GM10266 (cell line): ENCODE data around the gene RBPJ.
A peak's percentile ranks its signal among the peaks of the same experiment; 100 is the strongest.

ENCODE experiments used
- DNase-seq: peaks from one replicate; pipeline ENCODE4 v3.0.0; 2012; ENCODE audit errors: extremely low spot score
- TF ChIP-seq, protein P1 (sequence below): IDR thresholded peaks from 2 replicates; pipeline ENCODE4 v1.5.1; 2012; ENCODE audit warnings: mild to moderate bottlenecking, low read depth; ENCODE audit not compliant: control insufficient read depth, insufficient read depth; ENCODE audit errors: missing control alignments

The RBPJ gene

DNA sequence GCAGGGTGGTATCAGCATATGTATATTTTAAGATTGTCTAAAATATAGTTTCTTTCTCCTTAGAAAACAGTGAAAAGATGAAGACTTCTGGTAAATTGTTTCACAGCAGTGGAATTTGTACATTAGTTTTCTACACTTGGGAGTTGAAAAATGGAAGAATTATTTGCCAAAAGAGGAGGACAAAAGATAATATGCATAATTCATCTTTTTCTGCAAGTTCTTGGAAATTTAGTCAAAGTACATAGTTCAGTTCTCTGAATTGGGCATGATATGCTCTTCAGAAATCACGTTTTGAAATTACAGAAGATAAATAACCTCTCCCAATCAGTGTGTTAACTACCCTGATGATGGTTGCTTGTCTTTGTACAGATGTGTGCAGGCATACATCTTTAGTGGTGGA lies 47.0 kb downstream of the RBPJ start:
- no peak for DNase-seq
- TF ChIP-seq, protein P1, sequence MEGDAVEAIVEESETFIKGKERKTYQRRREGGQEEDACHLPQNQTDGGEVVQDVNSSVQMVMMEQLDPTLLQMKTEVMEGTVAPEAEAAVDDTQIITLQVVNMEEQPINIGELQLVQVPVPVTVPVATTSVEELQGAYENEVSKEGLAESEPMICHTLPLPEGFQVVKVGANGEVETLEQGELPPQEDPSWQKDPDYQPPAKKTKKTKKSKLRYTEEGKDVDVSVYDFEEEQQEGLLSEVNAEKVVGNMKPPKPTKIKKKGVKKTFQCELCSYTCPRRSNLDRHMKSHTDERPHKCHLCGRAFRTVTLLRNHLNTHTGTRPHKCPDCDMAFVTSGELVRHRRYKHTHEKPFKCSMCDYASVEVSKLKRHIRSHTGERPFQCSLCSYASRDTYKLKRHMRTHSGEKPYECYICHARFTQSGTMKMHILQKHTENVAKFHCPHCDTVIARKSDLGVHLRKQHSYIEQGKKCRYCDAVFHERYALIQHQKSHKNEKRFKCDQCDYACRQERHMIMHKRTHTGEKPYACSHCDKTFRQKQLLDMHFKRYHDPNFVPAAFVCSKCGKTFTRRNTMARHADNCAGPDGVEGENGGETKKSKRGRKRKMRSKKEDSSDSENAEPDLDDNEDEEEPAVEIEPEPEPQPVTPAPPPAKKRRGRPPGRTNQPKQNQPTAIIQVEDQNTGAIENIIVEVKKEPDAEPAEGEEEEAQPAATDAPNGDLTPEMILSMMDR, result no peak

DNA sequence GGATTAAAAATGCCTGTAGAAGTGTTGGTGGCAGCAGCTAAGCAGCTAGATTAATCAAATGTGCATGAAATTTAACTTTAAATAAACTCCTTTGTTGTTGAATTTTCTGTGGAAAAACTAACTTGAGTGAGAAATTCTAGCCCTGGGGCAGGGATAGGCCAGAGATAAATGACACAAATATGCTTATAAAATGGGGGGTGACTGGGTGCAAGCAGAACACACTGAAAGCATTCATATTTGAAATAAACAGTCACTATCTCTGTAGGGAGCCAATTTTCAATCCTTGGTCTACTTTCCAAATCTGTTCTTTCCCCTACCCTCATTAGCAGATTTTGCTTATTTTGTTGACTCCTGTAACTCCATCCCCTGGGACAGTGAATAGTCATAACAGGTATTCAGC lies 47.9 kb downstream of the RBPJ start:
- TF ChIP-seq, protein P1, result no peak
- DNase-seq, result no peak

GRCh38 chr4:26369132-26369531 lies 48.3 kb downstream of the RBPJ start:
- no peak for DNase-seq
- TF ChIP-seq, protein P1, result no peak

DNA sequence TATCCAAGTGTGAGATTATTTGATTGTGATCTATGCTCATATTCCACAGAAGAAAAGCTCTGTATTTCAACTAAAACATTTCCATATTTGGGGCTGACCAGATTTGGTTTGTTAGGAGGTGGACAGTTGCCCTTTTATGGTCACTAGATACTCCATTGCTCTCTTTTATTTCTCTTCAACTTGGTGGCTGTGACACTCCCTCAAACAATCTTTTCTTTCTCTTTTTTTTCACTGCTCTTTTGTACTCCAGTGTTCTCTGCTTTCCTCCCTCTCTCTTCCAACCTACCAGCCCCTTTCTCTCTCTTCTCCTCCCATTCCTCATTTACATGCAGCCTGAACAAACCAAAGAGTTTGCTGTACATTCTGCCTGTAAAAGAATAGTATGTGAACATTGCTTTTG lies 48.8 kb downstream of the RBPJ start:
- DNase-seq, result no peak

GRCh38 chr4:26372076-26372475 lies 51.3 kb downstream of the RBPJ start:
- DNase-seq, result no peak
- TF ChIP-seq, protein P1, result no peak

More for the DNA sequence above, 48.8 kb downstream of the RBPJ start:
- TF ChIP-seq, protein P1, result no peak

DNA sequence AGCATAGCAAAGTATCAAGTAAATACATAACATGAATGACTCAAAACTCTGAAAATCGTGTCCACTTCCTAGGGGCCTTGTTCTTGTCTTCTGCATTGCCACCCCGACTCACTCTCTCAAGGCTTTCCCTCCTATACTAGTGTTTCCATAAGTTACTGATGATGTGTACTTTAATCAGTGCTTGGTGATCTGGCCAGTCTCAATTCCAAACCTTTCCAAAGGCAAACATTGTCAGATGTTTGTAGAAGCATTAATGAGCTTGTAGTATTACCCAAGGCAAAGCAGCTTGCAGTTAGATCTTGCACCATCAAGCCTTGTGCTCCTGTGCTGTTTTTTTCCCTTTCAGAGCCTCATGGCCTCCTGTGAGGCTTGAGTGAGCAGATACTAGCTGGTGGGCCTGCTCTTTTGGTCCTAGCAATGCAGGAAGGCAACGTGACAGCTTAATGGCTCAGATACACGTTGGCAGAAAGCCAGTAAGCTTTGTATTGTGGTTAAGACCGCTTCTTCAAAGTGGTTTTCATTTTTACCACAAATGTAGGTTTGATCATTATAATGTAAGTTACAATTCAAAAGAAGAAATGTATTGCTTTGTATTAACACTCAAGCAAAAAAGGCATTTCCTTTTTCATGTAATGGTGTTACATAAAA lies 51.8 kb downstream of the RBPJ start:
- DNase-seq, result peak; percentile 49
- TF ChIP-seq, protein P1, result no peak

DNA sequence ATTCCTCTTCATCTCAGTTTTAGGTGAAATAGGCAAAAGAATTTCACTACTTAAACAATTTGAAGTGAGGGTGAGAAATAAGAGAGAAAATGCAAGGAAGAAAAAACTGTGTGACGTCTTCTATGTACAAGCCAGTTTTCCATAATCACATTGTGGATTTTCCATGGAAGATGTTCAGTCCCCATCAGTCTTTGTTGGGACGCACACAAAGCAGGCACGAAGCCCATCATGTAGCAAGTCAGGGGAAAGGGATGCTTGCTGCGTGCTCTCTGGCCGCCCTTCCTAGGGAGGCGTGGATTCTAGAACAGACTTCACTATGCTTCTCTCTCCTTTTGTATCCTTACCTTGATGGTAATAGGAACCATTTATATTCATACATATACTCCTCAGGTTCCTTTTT lies 54.7 kb downstream of the RBPJ start:
- TF ChIP-seq, protein P1, result no peak

More for the DNA sequence above, 54.7 kb downstream of the RBPJ start:
- no peak for DNase-seq
